ENCODE data around the gene ZNF738. TPM values are rescaled to one million over a fixed set of nuclear protein-coding genes. Genes with fewer than 3 reads are reported as not detected.

ZNF738 gene
- total RNA-seq, 1 experiment from 2014 or later, result 49.3 TPM

Other genes with a start within 250 kb of the ZNF738 start
- gene ZNF431, start 217.0 kb upstream of the ZNF738 start, total RNA-seq (2014; rRNA removed; shearing (Covaris generic); ENCODE audit: low replicate concordance), result 13.1 and 19.5 TPM in 2 replicates
- 17.9 and 60.8 TPM in 2 replicates for gene ZNF708, start 29.6 kb upstream of the ZNF738 start, total RNA-seq (2014; rRNA removed; shearing (Covaris generic); ENCODE audit: low replicate concordance)
- 53.0 and 90.8 TPM in 2 replicates for gene ZNF493, start 38.1 kb downstream of the ZNF738 start, total RNA-seq (2014; rRNA removed; shearing (Covaris generic); ENCODE audit: low replicate concordance)
- gene ZNF429, start 146.6 kb downstream of the ZNF738 start, total RNA-seq (2014; rRNA removed; shearing (Covaris generic); ENCODE audit: low replicate concordance), result 10.4 and 18.6 TPM in 2 replicates

All from Karpas-422 (cell line).